Esophagus squamous epithelium (tissue), 5 donors: Measurements from ENCODE around the gene PIGA. TPM values are rescaled to one million over a fixed set of nuclear protein-coding genes. Genes with fewer than 3 reads are reported as not detected.

Experiments used
- DNase-seq: peaks from one replicate; lab custom pipeline; 2025; lab: John Stamatoyannopoulos, UW
- H3K27ac ChIP-seq, 4 donors: fragments of 200-600 bp; sonication (generic); one replicate each; pipeline ENCODE4 v1.5.1; 2016 to 2019; ENCODE audit warnings: mild to moderate bottlenecking in 1 of 4
- H3K27me3 ChIP-seq, 4 donors: fragments of 200-600 bp; sonication (generic); 1 replicate in 3 of 4; 2 replicates in 1 of 4; pipeline versions ENCODE4 v1.5.1 to v1.6.0; 2017 to 2021; ENCODE audit warnings: antibody characterized with exemption in 1 of 4
- H3K36me3 ChIP-seq, 3 donors: fragments of 200-600 bp; sonication (generic); one replicate each; pipeline ENCODE4 v1.5.1; 2016 to 2019
- H3K4me1 ChIP-seq, 3 donors: fragments of 200-600 bp; sonication (generic); one replicate each; pipeline ENCODE4 v1.5.1; 2017 to 2019
- H3K4me3 ChIP-seq, 4 donors: fragments of 200-600 bp; sonication (generic); 1 replicate in 3 of 4; 2 replicates in 1 of 4; pipeline ENCODE4 v1.5.1; 2016 to 2019; ENCODE audit warnings: mild to moderate bottlenecking in 2 of 4, moderate library complexity in 1 of 4
- H3K9me3 ChIP-seq, 3 donors: fragments of 200-600 bp; sonication (generic); one replicate each; pipeline ENCODE4 v1.5.1; 2016 to 2019
- CTCF ChIP-seq, 6 experiments: fragments of 450-650 bp in 4 of 6; fragments of 200-600 bp in 2 of 6; sonication (generic) in 2 of 6; IDR thresholded peaks; one replicate each; pipeline ENCODE4 v1.5.1; 2016 to 2019; ENCODE audit warnings: antibody characterized with exemption in 6 of 6, mild to moderate bottlenecking in 4 of 6, moderate library complexity in 4 of 6
- POLR2A ChIP-seq, 4 donors: fragments of 450-650 bp; IDR thresholded peaks; one replicate each; pipeline ENCODE4 v1.6.1; 2017; ENCODE audit warnings: antibody characterized with exemption in 4 of 4, mild to moderate bottlenecking in 4 of 4, moderate library complexity in 3 of 4
- WGBS, 2 donors: methylation state at CpG; one replicate each; pipeline ENCODE4 v1.1.5; 2018; 5-methylcytosine and 5-hydroxymethylcytosine counted together
- intact Hi-C: fragments of 100-400 bp; cut with DNase I; formaldehyde crosslinking; loops from one replicate; pipeline ENCODE4 v1.15.0; 2022
- total RNA-seq, 4 donors: library from RNA; depleted of rRNA; stranded (reverse); fragments of >200 nt; gene quantifications; one replicate each; pipeline ENCODE4 v1.1.0, GENCODE V29; 2016
- donor health status: DM: yes; HTN: yes; CAD: no.

The PIGA gene
- total RNA-seq, 4 donors from 2014 or later: 10.0 to 22.5 (median 12.6) TPM

DNA sequence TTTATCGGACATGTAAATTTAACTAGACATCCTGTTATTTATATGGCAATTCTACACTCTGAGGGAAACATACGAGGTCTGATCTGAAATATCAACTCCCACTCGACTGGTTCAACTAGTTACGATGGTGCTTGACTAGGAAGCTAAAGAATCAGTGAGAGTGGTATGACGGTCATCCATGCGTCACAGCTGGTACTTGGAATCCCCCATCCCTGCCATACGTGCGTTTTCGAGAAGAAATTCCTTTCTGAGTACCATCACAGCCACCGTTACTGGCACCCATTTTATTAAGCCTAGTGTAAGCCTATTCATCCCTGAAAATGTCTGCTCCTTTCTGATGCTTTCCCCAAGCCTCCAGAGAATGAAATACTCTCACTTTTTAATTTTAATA is 695 bp upstream of the PIGA start:
- Histone ChIP-seq H3K36me3 (peaks cover 0 to 11% (median 0%) of the 10 kb centered on the region in 3 donors), H3K9me3 (no peaks in the 10 kb centered on the region), H3K27me3 (no peaks in the 10 kb centered on the region), H3K4me1 (peaks cover 0 to 17% (median 5%) of the 10 kb centered on the region in 3 donors), H3K4me3 (peak overlapping the region; percentile 68 to 77 (median 72)), H3K27ac (peak overlapping the region; percentile 69 to 96 (median 82))
- no peak for DNase-seq
- WGBS, 2 donors: 0 to 40% methylated on average over 10 of the region's 10 CpGs
- TF ChIP-seq CTCF (IDR thresholded peaks at IDR 0.05): no peak
- no peak for TF ChIP-seq POLR2A (IDR thresholded peaks at IDR 0.05)
- intact Hi-C loops: no loop called here

GRCh38 chrX:15334561-15334960 is 762 bp downstream of the PIGA start:
- TF ChIP-seq CTCF (IDR thresholded peaks at IDR 0.05): no peak
- no peak for TF ChIP-seq POLR2A (IDR thresholded peaks at IDR 0.05)
- Histone ChIP-seq H3K4me3 (peak overlapping the region; percentile 68 to 77 (median 72)), H3K36me3 (peaks cover 0 to 25% (median 0%) of the 10 kb centered on the region in 3 donors), H3K9me3 (no peaks in the 10 kb centered on the region), H3K27ac (peak overlapping the region; percentile 92 to 96 (median 94)), H3K27me3 (no peaks in the 10 kb centered on the region), H3K4me1 (peaks cover 0 to 17% (median 5%) of the 10 kb centered on the region in 3 donors)
- no peak for DNase-seq
- WGBS, 2 donors: 18 to 37% methylated on average over 6 of the region's 7 CpGs
- intact Hi-C loops: no loop called here

DNA sequence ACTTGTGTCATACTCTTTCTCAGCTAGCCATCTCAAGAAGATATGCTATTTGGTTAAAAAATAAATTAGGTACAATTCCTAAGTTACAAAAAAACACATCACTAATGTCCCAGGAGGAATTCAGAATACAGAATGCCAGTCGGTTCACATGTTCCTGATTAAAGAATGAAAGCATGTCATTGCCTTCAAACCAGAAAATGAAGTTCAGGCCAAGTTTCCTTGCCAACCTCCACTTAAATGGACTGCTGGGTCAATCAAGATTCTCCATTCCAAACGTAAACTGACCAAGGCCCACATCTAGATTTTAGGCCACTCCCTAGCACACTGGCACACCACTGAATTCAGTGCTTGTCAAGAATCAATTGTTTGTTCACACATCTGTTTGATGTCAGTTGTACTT is 6.5 kb downstream of the PIGA start:
- WGBS, 2 donors: 19 to 28% methylated on average over 2 of the region's 2 CpGs
- intact Hi-C loops: no loop called here

GRCh38 chrX:15328131-15328530 is 7.2 kb downstream of the PIGA start:
- Histone ChIP-seq H3K4me1 (no peaks in the 10 kb centered on the region), H3K4me3 (no peak overlapping the region), H3K27me3 (peaks cover 0 to 3% (median 0%) of the 10 kb centered on the region in 4 donors), H3K9me3 (no peaks in the 10 kb centered on the region), H3K27ac (no peak overlapping the region), H3K36me3 (peaks cover 0 to 60% (median 0%) of the 10 kb centered on the region in 3 donors)
- intact Hi-C loops: no loop called here
- DNase-seq: no peak
- 52 to 75% methylated on average over 1 to 3 of the region's 3 CpGs for WGBS, 2 donors
- TF ChIP-seq POLR2A (IDR thresholded peaks at IDR 0.05) (no peak), CTCF (IDR thresholded peaks at IDR 0.05) (no peak)

More for the DNA sequence above, 6.5 kb downstream of the PIGA start:
- peaks cover 0 to 3% (median 0%) of the 10 kb centered on the region in 3 donors for H3K4me1 ChIP-seq
- no peak for TF ChIP-seq POLR2A (IDR thresholded peaks at IDR 0.05)
- no peak for TF ChIP-seq CTCF (IDR thresholded peaks at IDR 0.05)
- peaks cover 0 to 3% (median 0%) of the 10 kb centered on the region in 4 donors for H3K27me3 ChIP-seq
- H3K4me3 ChIP-seq: no peak overlapping the region
- DNase-seq: no peak
- no peaks in the 10 kb centered on the region for H3K9me3 ChIP-seq
- H3K36me3 ChIP-seq: peaks cover 0 to 53% (median 0%) of the 10 kb centered on the region in 3 donors
- H3K27ac ChIP-seq: no peak overlapping the region

- no peak for DNase-seq
- 57 to 88% methylated on average over 5 of the region's 5 CpGs for WGBS, 2 donors
- no peak overlapping the region for H3K4me3 ChIP-seq
- TF ChIP-seq CTCF (IDR thresholded peaks at IDR 0.05) (no peak), POLR2A (IDR thresholded peaks at IDR 0.05) (no peak)
- H3K9me3 ChIP-seq: no peaks in the 10 kb centered on the region
- intact Hi-C loops: no loop called here
- peaks cover 0 to 3% (median 0%) of the 10 kb centered on the region in 4 donors for H3K27me3 ChIP-seq
- H3K36me3 ChIP-seq: peaks cover 0 to 63% (median 0%) of the 10 kb centered on the region in 3 donors
- H3K27ac ChIP-seq: no peak overlapping the region
- H3K4me1 ChIP-seq: no peaks in the 10 kb centered on the region
Measured at GRCh38 chrX:15322472-15322871, 12.9 kb downstream of the PIGA start.
